HS-27A (cell line): Measurements from ENCODE around the gene ZNF674.
"Not testable (repeated sequence)": the region's sequence is repeated elsewhere in the genome, so short reads cannot be mapped to it uniquely, and the experiment has no call there.

Source experiments
- DNase-seq: peaks from one replicate; pipeline ENCODE4 v3.0.0-alpha.2; 2012; ENCODE audit warnings: low read depth, missing footprints

ZNF674 gene

GRCh38 chrX:46569621-46570020 lies 24.4 kb upstream of the ZNF674 start:
- DNase-seq = no peak

- no peak for DNase-seq
These were observed 22.2 kb upstream of the ZNF674 start for GRCh38 chrX:46567388-46567787.

GRCh38 chrX:46561824-46562657 lies 16.8 kb upstream of the ZNF674 start:
- no peak for DNase-seq

- no peak for DNase-seq
These were observed 13.8 kb upstream of the ZNF674 start for GRCh38 chrX:46559062-46559461.

GRCh38 chrX:46554942-46555341 lies 9.7 kb upstream of the ZNF674 start:
- no peak for DNase-seq

- DNase-seq = no peak
These were observed 8.7 kb upstream of the ZNF674 start for GRCh38 chrX:46553935-46554334.

- DNase-seq = no peak
These were observed 6.4 kb upstream of the ZNF674 start for GRCh38 chrX:46551494-46552128.

- no peak for DNase-seq
These were observed 4.7 kb upstream of the ZNF674 start for GRCh38 chrX:46549914-46550313.

- no peak for DNase-seq
These were observed 2.6 kb upstream of the ZNF674 start for GRCh38 chrX:46547857-46548256.

GRCh38 chrX:46544527-46544926 lies 694 bp downstream of the ZNF674 start:
- not testable (repeated sequence) for DNase-seq

- no peak for DNase-seq
These were observed 1.8 kb downstream of the ZNF674 start for GRCh38 chrX:46543441-46543840.

- no peak for DNase-seq
These were observed 13.8 kb downstream of the ZNF674 start for GRCh38 chrX:46531442-46531841.

- DNase-seq = not testable (repeated sequence)
These were observed 14.8 kb downstream of the ZNF674 start for GRCh38 chrX:46530404-46530908.

GRCh38 chrX:46529740-46530403 lies 15.3 kb downstream of the ZNF674 start:
- not testable (repeated sequence) for DNase-seq

- not testable (repeated sequence) for DNase-seq
These were observed 16.6 kb downstream of the ZNF674 start for GRCh38 chrX:46528640-46529039.

- DNase-seq = no peak
These were observed 39.1 kb downstream of the ZNF674 start for GRCh38 chrX:46506076-46506475.

- DNase-seq = no peak
These were observed 42.4 kb downstream of the ZNF674 start for GRCh38 chrX:46502848-46503247.

- no peak for DNase-seq
These were observed 45.2 kb downstream of the ZNF674 start for GRCh38 chrX:46500054-46500453.

- DNase-seq = no peak
These were observed 56.5 kb downstream of the ZNF674 start for GRCh38 chrX:46488712-46489111.

GRCh38 chrX:46485897-46486296 lies 59.3 kb downstream of the ZNF674 start:
- no peak for DNase-seq

GRCh38 chrX:46478634-46479033 lies 66.6 kb downstream of the ZNF674 start:
- DNase-seq = not testable (repeated sequence)

GRCh38 chrX:46477435-46477834 lies 67.8 kb downstream of the ZNF674 start:
- no peak for DNase-seq

- DNase-seq = no peak
These were observed 80.0 kb downstream of the ZNF674 start for GRCh38 chrX:46465203-46465602.
